ENCODE measurements around the gene RAB4B. TPM values are rescaled to one million over a fixed set of nuclear protein-coding genes. Genes with fewer than 3 reads are reported as not detected.

RAB4B gene
- polyA plus RNA-seq, 6 donors from 2014 or later: 111 to 167 (median 145) TPM

GRCh38 chr19:40797963-40798682 is 20.1 kb downstream of the RAB4B start:
- peak; percentile 17 to 32 for ATAC-seq (ENCODE audit: low read depth in 2 of 2)
- Mint-ChIP-seq H3K9me3 (no peaks in the 10 kb centered on the region), H3K27me3 (no peaks in the 10 kb centered on the region), H3K4me1 (peaks cover 56 to 64% (median 59%) of the 10 kb centered on the region in 3 donors), H3K27ac (peak overlapping the region; percentile 97 to 100 (median 100)), H3K4me3 (peak overlapping the region; percentile 94 to 100 (median 99)), H3K36me3 (peaks cover 0 to 16% of the 10 kb centered on the region in 2 donors)
- DNase-seq: peak; percentile 49

DNA sequence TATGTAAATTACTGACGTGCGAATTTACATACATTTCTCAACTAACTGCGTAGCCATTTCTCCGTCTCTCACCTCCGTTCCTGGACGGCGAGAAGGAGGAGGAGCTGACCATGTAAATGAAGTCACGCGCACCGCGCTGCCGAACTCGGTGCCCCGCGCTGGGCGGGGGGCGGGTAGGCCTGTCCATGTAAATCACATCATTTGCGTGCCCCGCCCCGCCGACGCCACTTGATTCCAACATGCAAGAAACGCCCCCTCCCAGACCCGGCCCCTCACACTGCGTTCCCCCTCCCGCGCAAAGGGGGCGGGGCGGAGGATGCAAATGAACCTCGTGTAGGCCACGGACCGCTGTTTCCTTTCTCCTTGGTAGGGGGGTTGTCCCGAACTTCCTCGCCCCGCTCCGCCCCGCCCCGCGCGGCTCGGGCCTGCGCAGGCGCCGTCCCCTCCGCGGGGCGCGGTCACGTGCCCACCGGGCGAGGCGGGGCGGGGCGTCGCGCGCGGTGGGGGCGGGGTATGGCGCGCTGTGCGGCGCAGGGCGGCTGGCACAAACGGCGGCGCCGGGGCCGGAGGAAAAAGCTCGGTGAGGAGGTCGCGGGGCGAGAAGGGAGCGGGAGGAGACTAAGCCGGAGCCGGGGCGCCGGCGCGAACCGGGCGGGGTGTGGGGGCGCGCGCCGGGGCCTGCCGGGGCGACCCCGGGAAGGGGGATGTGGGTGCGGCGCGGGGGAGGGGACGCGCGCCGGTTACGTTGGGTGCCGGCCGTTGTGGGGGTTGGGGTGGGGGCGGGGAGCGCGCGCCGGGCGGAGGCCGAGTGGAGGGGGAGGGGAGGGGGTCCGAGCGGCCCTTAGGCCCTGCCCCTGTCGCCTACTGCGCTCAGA is 20.9 kb downstream of the RAB4B start, which contains the start of gene EGLN2:
Gene EGLN2 (plus strand): TSS at position 509 of the 875 bp plus-strand sequence. CDS start 1,382 bp downstream, outside the sequence.
- peaks cover 64 to 70% (median 67%) of the 10 kb centered on the region in 3 donors for H3K4me1 Mint-ChIP-seq
- ATAC-seq (ENCODE audit: low read depth in 2 of 2) (peak; percentile 83 to 86), DNase-seq (peak; percentile 100)
- H3K27me3 Mint-ChIP-seq: no peaks in the 10 kb centered on the region
- H3K4me3 Mint-ChIP-seq: peak within 1 kb of the TSS; percentile 94 to 100 (median 99)
- H3K36me3 Mint-ChIP-seq: peaks cover 0 to 16% of the 10 kb centered on the region in 2 donors
- H3K27ac Mint-ChIP-seq: peak within 1 kb of the TSS; percentile 97 to 100 (median 100)
- no peaks in the 10 kb centered on the region for H3K9me3 Mint-ChIP-seq

- no peaks in the 10 kb centered on the region for H3K27me3 Mint-ChIP-seq
- peaks cover 0 to 16% of the 10 kb centered on the region in 2 donors for H3K36me3 Mint-ChIP-seq
- H3K27ac Mint-ChIP-seq: peak overlapping the region; percentile 70 to 97 (median 94)
Observed at GRCh38 chr19:40799558-40800338, 21.7 kb downstream of the RAB4B start.

DNA sequence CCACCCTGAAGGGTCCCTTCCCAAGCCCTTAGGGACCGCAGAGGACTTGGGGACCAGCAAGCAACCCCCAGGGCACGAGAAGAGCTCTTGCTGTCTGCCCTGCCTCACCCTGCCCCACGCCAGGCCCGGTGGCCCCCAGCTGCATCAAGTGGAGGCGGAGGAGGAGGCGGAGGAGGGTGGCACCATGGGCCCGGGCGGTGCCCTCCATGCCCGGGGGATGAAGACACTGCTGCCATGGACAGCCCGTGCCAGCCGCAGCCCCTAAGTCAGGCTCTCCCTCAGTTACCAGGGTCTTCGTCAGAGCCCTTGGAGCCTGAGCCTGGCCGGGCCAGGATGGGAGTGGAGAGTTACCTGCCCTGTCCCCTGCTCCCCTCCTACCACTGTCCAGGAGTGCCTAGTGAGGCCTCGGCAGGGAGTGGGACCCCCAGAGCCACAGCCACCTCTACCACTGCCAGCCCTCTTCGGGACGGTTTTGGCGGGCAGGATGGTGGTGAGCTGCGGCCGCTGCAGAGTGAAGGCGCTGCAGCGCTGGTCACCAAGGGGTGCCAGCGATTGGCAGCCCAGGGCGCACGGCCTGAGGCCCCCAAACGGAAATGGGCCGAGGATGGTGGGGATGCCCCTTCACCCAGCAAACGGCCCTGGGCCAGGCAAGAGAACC is 22.4 kb downstream of the RAB4B start:
- Mint-ChIP-seq H3K9me3 (no peaks in the 10 kb centered on the region), H3K27ac (peak overlapping the region in 5 of 6 donors; percentile 70 to 97 (median 94)), H3K4me3 (peak overlapping the region; percentile 90 to 96 (median 94)), H3K36me3 (peaks cover 0 to 16% of the 10 kb centered on the region in 2 donors), H3K27me3 (no peaks in the 10 kb centered on the region), H3K4me1 (peaks cover 79 to 85% (median 83%) of the 10 kb centered on the region in 3 donors)
- no peak for ATAC-seq (ENCODE audit: low read depth in 2 of 2)
- no peak for DNase-seq

More at GRCh38 chr19:40799558-40800338, 21.7 kb downstream of the RAB4B start:
- Mint-ChIP-seq H3K4me1 (peaks cover 72 to 78% (median 75%) of the 10 kb centered on the region in 3 donors), H3K4me3 (peak overlapping the region; percentile 90 to 96 (median 94)), H3K9me3 (no peaks in the 10 kb centered on the region)
- no peak for DNase-seq
- ATAC-seq (ENCODE audit: low read depth in 2 of 2): no peak

GRCh38 chr19:40800997-40801377 is 22.9 kb downstream of the RAB4B start:
- Mint-ChIP-seq H3K27ac (peak overlapping the region in 3 of 6 donors; percentile 89 to 97 (median 94)), H3K4me1 (peaks cover 80 to 88% (median 87%) of the 10 kb centered on the region in 3 donors), H3K9me3 (no peaks in the 10 kb centered on the region), H3K36me3 (peaks cover 0 to 15% of the 10 kb centered on the region in 2 donors), H3K4me3 (peak overlapping the region in 7 of 8 donors; percentile 76 to 96 (median 94)), H3K27me3 (no peaks in the 10 kb centered on the region)
- ATAC-seq (ENCODE audit: low read depth in 2 of 2) (no peak), DNase-seq (no peak)

DNA sequence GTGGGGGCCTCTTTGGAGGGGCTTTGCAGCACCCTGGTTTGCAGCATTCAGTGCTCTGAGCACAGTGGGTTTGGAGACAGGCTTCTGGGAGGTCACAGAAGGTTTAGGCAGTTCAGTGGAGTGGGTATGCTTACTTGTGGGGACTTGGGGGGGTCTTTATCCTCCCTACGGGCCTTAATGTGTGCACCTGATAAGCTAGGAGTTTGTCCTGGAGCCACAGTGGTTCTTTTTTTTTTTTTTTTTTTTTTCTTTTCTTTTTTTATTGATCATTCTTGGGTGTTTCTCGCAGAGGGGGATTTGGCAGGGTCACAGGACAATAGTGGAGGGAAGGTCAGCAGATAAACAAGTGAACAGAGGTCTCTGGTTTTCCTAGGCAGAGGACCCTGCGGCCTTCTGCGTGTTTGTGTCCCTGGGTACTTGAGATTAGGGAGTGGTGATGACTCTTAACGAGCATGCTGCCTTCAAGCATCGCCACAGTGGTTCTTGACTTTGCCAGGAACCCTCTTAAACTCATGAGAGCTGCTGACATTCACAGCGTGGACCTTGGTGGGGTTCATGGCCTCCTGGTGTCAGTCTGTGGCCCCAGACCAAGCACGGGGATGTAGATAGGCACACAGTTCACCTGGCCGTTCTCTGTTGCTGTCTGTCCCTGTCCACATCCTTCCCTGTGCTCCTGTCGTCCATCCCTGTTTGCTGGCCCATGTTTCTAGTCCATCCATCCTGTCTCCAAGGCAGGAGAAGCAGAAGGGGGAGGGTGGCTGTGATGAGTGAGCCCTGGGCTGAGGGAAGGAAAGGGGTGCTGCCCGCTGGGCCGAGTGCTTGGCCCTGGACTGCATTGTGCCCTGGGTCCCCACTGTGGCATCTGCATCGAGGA is 23.6 kb downstream of the RAB4B start:
- no peak for ATAC-seq (ENCODE audit: low read depth in 2 of 2)
- no peak for DNase-seq
- H3K9me3 Mint-ChIP-seq: no peaks in the 10 kb centered on the region
- H3K27ac Mint-ChIP-seq: peak overlapping the region; percentile 60 to 98 (median 92)
- peaks cover 0 to 12% of the 10 kb centered on the region in 2 donors for H3K36me3 Mint-ChIP-seq
- H3K4me3 Mint-ChIP-seq: peak overlapping the region; percentile 62 to 96 (median 90)
- peaks cover 83 to 88% (median 87%) of the 10 kb centered on the region in 3 donors for H3K4me1 Mint-ChIP-seq
- no peaks in the 10 kb centered on the region for H3K27me3 Mint-ChIP-seq

- no peaks in the 10 kb centered on the region for H3K9me3 Mint-ChIP-seq
Observed at GRCh38 chr19:40802300-40803169, 24.5 kb downstream of the RAB4B start.

DNA sequence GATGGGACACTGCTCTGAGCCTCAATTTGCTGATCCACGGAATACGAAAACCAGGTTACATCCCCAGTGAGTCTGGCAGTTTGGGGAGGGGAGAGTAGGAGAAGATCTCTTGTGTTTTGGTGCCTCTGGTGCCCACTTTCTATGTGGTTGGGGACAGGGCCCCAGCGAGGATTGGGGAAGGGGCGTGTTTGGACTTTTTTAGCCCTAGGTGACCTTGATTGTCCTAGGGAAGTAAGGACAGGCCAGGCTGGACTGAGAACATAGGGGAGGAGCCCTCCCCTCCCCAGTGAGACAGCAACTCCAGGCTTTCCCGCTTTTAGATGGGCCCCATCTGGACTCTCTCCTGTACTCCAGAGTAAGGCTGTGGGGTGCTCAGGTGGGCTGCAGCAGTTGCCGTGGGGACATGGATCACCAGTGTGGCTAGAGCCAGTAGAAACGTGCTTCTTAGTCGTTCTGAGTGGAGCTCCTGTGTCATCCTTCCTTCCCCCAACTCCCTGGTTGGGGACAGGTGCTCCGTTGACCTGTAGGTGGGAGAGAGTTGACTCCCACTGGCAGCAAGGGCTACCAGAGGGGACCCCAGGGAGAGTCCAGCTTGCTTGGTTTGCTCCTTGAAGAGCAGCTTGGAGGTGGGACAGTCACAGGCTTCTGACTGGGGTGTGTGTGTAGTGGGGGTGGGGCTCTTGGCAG is 25.3 kb downstream of the RAB4B start:
- H3K27me3 Mint-ChIP-seq: no peaks in the 10 kb centered on the region
- H3K4me3 Mint-ChIP-seq: peak overlapping the region; percentile 62 to 96 (median 90)
- peaks cover 84 to 88% (median 86%) of the 10 kb centered on the region in 3 donors for H3K4me1 Mint-ChIP-seq
- H3K9me3 Mint-ChIP-seq: no peaks in the 10 kb centered on the region
- peaks cover 0 to 25% of the 10 kb centered on the region in 2 donors for H3K36me3 Mint-ChIP-seq
- DNase-seq: no peak
- H3K27ac Mint-ChIP-seq: peak overlapping the region; percentile 65 to 98 (median 96)
- no peak for ATAC-seq (ENCODE audit: low read depth in 2 of 2)

More at GRCh38 chr19:40802300-40803169, 24.5 kb downstream of the RAB4B start:
- DNase-seq: no peak
- peaks cover 83 to 88% (median 87%) of the 10 kb centered on the region in 3 donors for H3K4me1 Mint-ChIP-seq
- peaks cover 0 to 19% of the 10 kb centered on the region in 2 donors for H3K36me3 Mint-ChIP-seq
- H3K4me3 Mint-ChIP-seq: peak overlapping the region; percentile 62 to 96 (median 90)
- no peak for ATAC-seq (ENCODE audit: low read depth in 2 of 2)
- H3K27ac Mint-ChIP-seq: peak overlapping the region; percentile 78 to 98 (median 96)
- H3K27me3 Mint-ChIP-seq: no peaks in the 10 kb centered on the region

- peak overlapping the region; percentile 63 to 98 (median 96) for H3K27ac Mint-ChIP-seq
- peak; percentile 85 for DNase-seq
- H3K4me3 Mint-ChIP-seq: peak overlapping the region; percentile 62 to 94 (median 88)
- H3K9me3 Mint-ChIP-seq: no peaks in the 10 kb centered on the region
- peaks cover 80 to 88% (median 84%) of the 10 kb centered on the region in 3 donors for H3K4me1 Mint-ChIP-seq
- peak; percentile 80 to 83 for ATAC-seq (ENCODE audit: low read depth in 2 of 2)
- H3K27me3 Mint-ChIP-seq: no peaks in the 10 kb centered on the region
- peaks cover 0 to 25% of the 10 kb centered on the region in 2 donors for H3K36me3 Mint-ChIP-seq
Observed at GRCh38 chr19:40803857-40804782, 26.1 kb downstream of the RAB4B start.
